GM19035 (cell line): ENCODE data around the gene FRY.

Experiments
- ATAC-seq: cut with Tn5 transposase; IDR thresholded peaks from one replicate; pipeline ENCODE4 v1.9.1; 2021; ENCODE audit not compliant: unreplicated experiment

Gene FRY

GRCh38 chr13:32298695-32299094 is 267.1 kb downstream of the FRY start:
- ATAC-seq = no peak

- no peak for ATAC-seq
These were observed 268.3 kb downstream of the FRY start for GRCh38 chr13:32299893-32300292.

DNA sequence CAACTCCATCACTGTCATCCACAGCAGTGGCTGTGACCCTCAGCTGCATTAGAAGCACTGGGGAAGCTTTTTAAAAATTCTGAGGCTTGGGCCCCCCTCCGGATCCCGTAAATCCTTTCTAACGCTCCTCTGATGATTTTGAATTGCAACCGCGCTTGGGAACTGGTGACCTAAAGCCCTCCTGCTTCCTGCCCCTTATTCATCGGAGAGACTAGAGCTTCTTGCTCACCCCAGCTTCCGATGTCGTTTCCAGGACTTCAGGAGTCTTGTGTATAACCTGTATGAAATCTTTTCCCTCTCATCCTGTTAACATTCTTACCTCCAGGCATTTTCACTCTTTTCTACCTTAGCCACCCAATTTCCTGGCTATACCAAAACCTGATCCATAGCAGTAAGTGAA is 268.8 kb downstream of the FRY start:
- no peak for ATAC-seq

GRCh38 chr13:32300920-32301319 is 269.3 kb downstream of the FRY start:
- no peak for ATAC-seq

DNA sequence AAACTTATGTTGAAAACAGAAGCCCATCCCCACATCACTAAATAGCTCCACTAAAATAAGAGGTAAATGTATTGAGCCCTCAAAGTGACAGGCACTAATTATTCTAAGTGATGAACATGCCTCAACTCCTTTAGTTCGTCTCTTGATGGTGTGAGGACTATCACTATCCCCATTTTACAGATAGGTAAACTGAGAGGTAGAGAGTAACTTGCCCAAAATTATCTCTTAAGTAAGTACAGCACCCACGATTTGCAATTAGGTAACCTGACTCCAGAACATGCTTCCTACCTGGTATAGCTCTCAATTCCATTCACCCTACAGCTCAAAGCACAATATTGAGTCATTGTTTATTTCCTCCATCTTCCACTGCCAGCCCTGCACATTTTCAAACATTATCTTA is 270.9 kb downstream of the FRY start:
- no peak for ATAC-seq

GRCh38 chr13:32305646-32306045 is 274.1 kb downstream of the FRY start:
- no peak for ATAC-seq

DNA sequence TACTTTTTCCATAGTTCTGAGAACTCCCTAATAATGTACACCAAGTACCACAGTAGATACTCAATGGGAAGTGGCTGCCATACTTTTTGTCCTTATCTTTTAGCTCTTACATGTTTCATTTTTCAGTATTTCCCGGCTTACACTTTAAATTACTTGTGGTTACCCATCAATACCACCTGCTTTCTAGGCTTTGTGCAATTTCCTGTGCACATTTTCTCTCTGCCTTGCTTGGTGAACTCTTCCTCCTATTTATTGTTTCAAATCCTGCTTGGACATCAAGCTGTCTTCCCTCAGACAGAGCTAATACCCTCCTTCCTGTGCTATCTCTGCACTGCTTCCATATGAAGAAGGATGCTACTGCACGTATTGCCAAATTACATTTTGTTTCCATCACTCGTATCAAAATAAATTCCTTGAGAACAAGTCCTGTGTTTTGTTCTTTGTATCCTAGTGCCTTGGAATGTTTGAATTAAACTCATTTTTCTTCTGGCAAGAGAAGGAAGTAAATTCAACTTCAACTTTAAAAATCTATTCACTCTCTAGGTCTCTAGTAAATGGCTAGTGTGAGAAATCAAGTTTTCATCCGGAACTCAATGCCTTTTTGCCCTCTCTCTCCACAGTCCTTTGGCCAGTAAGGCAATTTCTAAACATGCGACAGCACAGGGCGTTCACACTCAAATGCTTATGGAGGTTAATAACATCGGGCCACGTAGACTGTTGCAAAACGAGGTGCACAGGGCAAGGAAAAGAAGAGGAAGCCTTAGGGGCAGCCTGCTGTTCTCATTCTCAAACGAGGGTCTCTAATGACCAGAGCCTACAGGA is 277.9 kb downstream of the FRY start:
- no peak for ATAC-seq

DNA sequence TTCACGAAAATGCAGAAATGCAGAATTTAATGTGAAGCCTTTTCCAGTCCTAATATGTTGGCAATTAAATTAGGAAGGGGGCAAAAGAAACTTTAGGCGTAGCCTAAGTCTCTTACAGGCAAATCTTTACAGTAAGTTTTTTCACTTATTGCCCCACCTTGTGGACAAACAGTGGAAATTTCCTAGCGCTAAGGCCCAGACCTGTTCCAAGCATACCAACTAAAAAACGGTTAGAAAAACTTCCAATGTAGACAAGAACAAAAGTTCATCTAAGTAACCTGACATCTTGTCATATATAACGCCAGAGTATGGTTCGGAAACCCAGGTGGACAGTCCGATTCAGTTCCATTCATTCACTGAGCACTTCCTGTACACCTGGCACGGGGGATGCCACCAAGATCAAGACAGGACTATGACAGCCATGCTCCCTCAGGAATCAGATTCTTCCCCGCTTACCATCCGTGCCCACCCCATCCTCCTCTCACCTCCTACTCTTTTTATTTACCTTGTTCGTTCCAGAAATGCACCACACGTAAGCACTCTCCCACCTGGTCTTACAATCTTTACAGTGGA is 278.6 kb downstream of the FRY start:
- no peak for ATAC-seq

DNA sequence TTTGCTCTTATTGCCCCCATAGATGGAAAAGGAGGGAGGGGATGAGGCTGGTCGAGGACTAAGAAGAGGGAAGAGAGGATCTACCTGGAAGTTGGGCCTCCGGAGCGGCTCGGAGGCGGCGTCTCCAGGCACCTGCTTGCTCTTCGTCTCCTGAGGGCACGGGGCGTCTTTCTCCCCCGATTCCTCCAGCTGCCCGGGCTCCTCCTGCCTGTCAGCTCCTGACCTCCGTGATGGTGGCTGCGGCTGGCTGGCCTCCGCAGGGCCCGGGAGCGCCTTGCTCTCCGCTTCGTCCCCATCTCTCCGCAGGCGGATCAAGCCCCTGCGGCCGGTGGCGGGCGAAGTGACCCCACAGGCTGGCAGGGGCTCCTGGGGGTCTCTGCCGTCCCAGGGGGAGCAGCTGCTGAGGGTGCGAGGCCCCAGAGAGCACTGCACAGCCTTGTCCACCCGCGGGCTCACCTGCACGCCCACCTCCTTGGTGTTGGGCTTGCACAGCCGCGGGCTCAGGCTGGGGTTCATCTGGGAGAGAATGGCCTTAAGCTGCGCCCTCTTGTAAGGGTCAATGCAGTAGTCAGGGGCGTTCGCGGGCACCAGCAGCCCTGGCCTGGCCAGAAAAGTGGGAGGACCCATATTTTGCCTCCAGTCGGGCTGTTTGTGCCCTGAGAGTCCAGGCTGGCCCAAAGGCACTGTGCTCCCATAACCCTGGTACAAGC is 279.8 kb downstream of the FRY start:
- no peak for ATAC-seq

- ATAC-seq = peak; percentile 26
These were observed 283.0 kb downstream of the FRY start for GRCh38 chr13:32314271-32315237.

- peak; percentile 96 for ATAC-seq
These were observed 283.9 kb downstream of the FRY start, which contains the start of the genes BRCA2 and ZAR1L for GRCh38 chr13:32315238-32316027. TSS of gene BRCA2 (plus strand) at chr13:32315508. CDS start at chr13:32316461, 953 bp downstream. TSS of gene ZAR1L (minus strand) at chr13:32315363. CDS start at chr13:32311925, 3,438 bp downstream.

DNA sequence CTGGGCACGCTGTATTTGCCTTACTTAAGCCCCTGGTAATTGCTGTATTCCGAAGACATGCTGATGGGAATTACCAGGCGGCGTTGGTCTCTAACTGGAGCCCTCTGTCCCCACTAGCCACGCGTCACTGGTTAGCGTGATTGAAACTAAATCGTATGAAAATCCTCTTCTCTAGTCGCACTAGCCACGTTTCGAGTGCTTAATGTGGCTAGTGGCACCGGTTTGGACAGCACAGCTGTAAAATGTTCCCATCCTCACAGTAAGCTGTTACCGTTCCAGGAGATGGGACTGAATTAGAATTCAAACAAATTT is 284.4 kb downstream of the FRY start:
- ATAC-seq = peak; percentile 42

DNA sequence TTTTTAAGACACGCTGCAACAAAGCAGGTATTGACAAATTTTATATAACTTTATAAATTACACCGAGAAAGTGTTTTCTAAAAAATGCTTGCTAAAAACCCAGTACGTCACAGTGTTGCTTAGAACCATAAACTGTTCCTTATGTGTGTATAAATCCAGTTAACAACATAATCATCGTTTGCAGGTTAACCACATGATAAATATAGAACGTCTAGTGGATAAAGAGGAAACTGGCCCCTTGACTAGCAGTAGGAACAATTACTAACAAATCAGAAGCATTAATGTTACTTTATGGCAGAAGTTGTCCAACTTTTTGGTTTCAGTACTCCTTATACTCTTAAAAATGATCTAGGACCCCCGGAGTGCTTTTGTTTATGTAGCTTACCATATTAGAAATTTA is 284.9 kb downstream of the FRY start:
- ATAC-seq = no peak

- ATAC-seq = no peak
These were observed 286.3 kb downstream of the FRY start for GRCh38 chr13:32317716-32318465.

DNA sequence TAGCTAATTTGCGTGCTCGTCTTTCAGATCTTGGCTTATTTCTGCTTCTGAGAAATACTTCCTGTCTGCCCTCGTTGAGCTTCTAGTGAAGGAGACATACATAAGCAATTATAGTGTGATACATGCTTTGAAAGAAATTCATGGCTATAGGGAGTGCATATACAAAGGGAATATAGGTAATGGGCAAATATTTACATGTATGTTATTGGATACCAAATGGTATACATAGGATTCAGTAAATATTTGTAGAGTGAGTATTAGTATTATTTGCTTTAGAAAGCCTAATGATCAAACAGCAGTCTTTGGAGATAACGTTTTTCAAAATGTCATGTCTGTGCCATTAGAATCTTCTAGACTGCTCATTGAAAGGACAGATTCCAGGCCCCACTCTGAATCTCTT is 289.0 kb downstream of the FRY start:
- no peak for ATAC-seq

DNA sequence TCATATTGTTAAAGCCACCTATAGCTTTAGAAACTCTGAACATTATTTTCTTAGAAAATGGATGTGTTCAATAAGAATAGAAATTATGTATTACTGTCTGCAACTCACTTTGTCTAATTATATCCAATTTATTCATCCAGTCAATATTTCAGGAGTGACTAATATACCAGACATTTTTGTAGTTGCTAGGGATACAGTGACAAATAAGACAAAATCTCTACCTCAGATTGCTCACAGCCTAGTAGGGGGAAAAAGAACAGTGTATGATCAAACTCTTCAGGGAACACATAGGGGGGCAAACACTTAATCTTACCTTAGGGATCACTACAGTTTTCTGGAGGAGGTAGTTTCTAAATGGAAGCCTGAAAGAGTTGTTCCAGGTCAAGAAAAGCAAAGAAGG is 292.3 kb downstream of the FRY start:
- ATAC-seq = no peak

GRCh38 chr13:32330441-32330840 is 298.9 kb downstream of the FRY start:
- ATAC-seq = no peak

GRCh38 chr13:32334671-32335070 is 303.1 kb downstream of the FRY start:
- no peak for ATAC-seq

DNA sequence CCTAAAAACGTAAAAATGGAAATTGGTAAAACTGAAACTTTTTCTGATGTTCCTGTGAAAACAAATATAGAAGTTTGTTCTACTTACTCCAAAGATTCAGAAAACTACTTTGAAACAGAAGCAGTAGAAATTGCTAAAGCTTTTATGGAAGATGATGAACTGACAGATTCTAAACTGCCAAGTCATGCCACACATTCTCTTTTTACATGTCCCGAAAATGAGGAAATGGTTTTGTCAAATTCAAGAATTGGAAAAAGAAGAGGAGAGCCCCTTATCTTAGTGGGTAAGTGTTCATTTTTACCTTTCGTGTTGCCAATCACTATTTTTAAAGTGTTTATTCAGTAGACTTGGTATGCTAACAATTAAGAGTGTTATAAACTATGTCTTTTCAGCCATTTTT is 309.3 kb downstream of the FRY start:
- no peak for ATAC-seq
